HepG2 (cell line): Measurements from ENCODE around the gene SEBOX. TPM values are rescaled to one million over a fixed set of nuclear protein-coding genes. Genes with fewer than 3 reads are reported as not detected.

Source experiments
- CSRNP2 ChIP-seq: sonication (generic); formaldehyde crosslinking; conservative IDR thresholded peaks from 2 replicates; pipeline ENCODE4 v1.8.0; 2022; ENCODE audit warnings: low read depth, missing genetic modification reagents
- ELF3 ChIP-seq: IDR thresholded peaks from 2 replicates; pipeline ENCODE4 v1.6.1; 2016; ENCODE audit warnings: missing genetic modification reagents, missing compliant biosample characterization
- FOXA1 ChIP-seq, 2 experiments: fragments of 450-650 bp in 1 of 2; sonication (generic) in 1 of 2; formaldehyde crosslinking in 1 of 2; IDR thresholded peaks; 2 replicates each; pipeline versions ENCODE4 v1.4.0 to v1.6.1; 2016 to 2020; ENCODE audit warnings: missing genetic modification reagents in 1 of 2
- ISL2 ChIP-seq: sonication (generic); formaldehyde crosslinking; IDR thresholded peaks from 2 replicates; pipeline ENCODE4 v1.5.0; 2020; ENCODE audit warnings: missing genetic modification reagents
- KLF16 ChIP-seq, 2 experiments: sonication (generic) in 1 of 2; formaldehyde crosslinking in 1 of 2; IDR thresholded peaks; 2 replicates each; pipeline versions ENCODE4 v1.6.1 to v1.8.0; 2016 to 2023; ENCODE audit warnings: missing genetic modification reagents in 2 of 2, missing compliant biosample characterization in 1 of 2
- KMT2B ChIP-seq: IDR thresholded peaks from 2 replicates; pipeline ENCODE4 v1.6.1; 2016; ENCODE audit warnings: missing genetic modification reagents, missing compliant biosample characterization
- MAFK ChIP-seq, 2 experiments: IDR thresholded peaks in 1 of 2; conservative IDR thresholded peaks in 1 of 2; 2 replicates each; pipeline ENCODE4 v1.6.1; 2011; ENCODE audit warnings: improper control_type of control experiment in 2 of 2, low read length in 2 of 2
- MTF1 ChIP-seq: sonication (generic); formaldehyde crosslinking; IDR thresholded peaks from 2 replicates; pipeline ENCODE4 v1.5.0; 2020; ENCODE audit warnings: missing genetic modification reagents
- NFAT5 ChIP-seq: sonication (generic); formaldehyde crosslinking; IDR thresholded peaks from 2 replicates; pipeline ENCODE4 v1.4.0; 2020; ENCODE audit warnings: missing genetic modification reagents
- ZFAT ChIP-seq: sonication (generic); formaldehyde crosslinking; conservative IDR thresholded peaks from 2 replicates; pipeline ENCODE4 v1.8.1; 2023; ENCODE audit warnings: missing genetic modification reagents, inconsistent platforms
- ZNF24 ChIP-seq: fragments of 450-650 bp; IDR thresholded peaks from 2 replicates; pipeline ENCODE4 v1.6.1; 2017; ENCODE audit warnings: antibody characterized with exemption, mild to moderate bottlenecking
- ZNF720 ChIP-seq: sonication (generic); formaldehyde crosslinking; IDR thresholded peaks from 2 replicates; pipeline ENCODE4 v1.4.0; 2020; ENCODE audit warnings: missing genetic modification reagents
- ZNF770 ChIP-seq: sonication (generic); formaldehyde crosslinking; IDR thresholded peaks from 2 replicates; pipeline ENCODE4 v1.5.0; 2020; ENCODE audit warnings: mild to moderate bottlenecking, missing genetic modification reagents
- ZSCAN25 ChIP-seq: sonication (generic); formaldehyde crosslinking; IDR thresholded peaks from 2 replicates; pipeline ENCODE4 v1.8.0; 2022; ENCODE audit warnings: mild to moderate bottlenecking, missing genetic modification reagents
- polyA plus RNA-seq, 8 experiments: library from polyadenylated mRNA; depleted of rRNA in 3 of 8; stranded (reverse) in 7 of 8; unstranded in 1 of 8; fragments of >200 nt; fragmentation: Illumina TruSeq in 4 of 8; extraction: Trizol in 4 of 8; gene quantifications; 2 replicates each; pipeline versions ENCODE4 v1.2.1 to v1.2.3, GENCODE V29; 2011 to 2016; ENCODE audit warnings: low read depth in 4 of 8, missing spikeins in 1 of 8, mixed read lengths in 1 of 8; ENCODE audit not compliant: insufficient read depth in 1 of 8
- total RNA-seq, 5 experiments: library from RNA; depleted of rRNA; stranded (reverse); fragments of >200 nt; fragmentation: Illumina TruSeq; extraction: Trizol; gene quantifications; 2 replicates each; pipeline ENCODE4 v1.2.3, GENCODE V29; 2016; ENCODE audit warnings: low read depth in 1 of 5

SEBOX gene
- total and polyA plus RNA-seq, 2 of the 13 experiments (the other 11 are each of a cell fraction or from before 2014, with no cell fraction given) = not detected

- no peak for TF ChIP-seq MAFK (conservative IDR thresholded peaks at IDR 0.05 in 1 of 2, IDR thresholded peaks at IDR 0.05 in 1 of 2; ENCODE audit: low read length in 2 of 2)
- TF ChIP-seq ZNF720 (CRISPR knock-in tag) = no peak
- no peak for TF ChIP-seq ELF3 (CRISPR knock-in tag)
- TF ChIP-seq NFAT5 (CRISPR knock-in tag) = no peak
- TF ChIP-seq CSRNP2 (CRISPR knock-in tag) = no peak
- TF ChIP-seq ZFAT (CRISPR knock-in tag) = no peak
- TF ChIP-seq FOXA1 (IDR thresholded peaks at IDR 0.05) = no peak
- TF ChIP-seq FOXA1 (CRISPR knock-in tag; IDR thresholded peaks at IDR 0.05) = no peak
- no peak for TF ChIP-seq KLF16 (CRISPR knock-in tag; IDR thresholded peaks at IDR 0.05)
- no peak for TF ChIP-seq MTF1 (CRISPR knock-in tag)
- 0 out of 2 replicates have a peak, but pooled peaks have one; percentile 28 for TF ChIP-seq KMT2B (CRISPR knock-in tag)
- no peak for TF ChIP-seq ZNF770
- TF ChIP-seq ZNF24 = no peak
- no peak; the same call in 1 of the 2 replicates for TF ChIP-seq ZSCAN25 (CRISPR knock-in tag)
- no peak for TF ChIP-seq ISL2
Measured at GRCh38 chr17:28405632-28406472, 40.9 kb upstream of the SEBOX start, which contains the start of gene SLC46A1 (continued).
